ENCODE measurements around the gene SMIM3. TPM values are rescaled to one million over a fixed set of nuclear protein-coding genes. Genes with fewer than 3 reads are reported as not detected.

Gene SMIM3
- total RNA-seq, 1 experiment from 2014 or later = 55.2 TPM

DNA sequence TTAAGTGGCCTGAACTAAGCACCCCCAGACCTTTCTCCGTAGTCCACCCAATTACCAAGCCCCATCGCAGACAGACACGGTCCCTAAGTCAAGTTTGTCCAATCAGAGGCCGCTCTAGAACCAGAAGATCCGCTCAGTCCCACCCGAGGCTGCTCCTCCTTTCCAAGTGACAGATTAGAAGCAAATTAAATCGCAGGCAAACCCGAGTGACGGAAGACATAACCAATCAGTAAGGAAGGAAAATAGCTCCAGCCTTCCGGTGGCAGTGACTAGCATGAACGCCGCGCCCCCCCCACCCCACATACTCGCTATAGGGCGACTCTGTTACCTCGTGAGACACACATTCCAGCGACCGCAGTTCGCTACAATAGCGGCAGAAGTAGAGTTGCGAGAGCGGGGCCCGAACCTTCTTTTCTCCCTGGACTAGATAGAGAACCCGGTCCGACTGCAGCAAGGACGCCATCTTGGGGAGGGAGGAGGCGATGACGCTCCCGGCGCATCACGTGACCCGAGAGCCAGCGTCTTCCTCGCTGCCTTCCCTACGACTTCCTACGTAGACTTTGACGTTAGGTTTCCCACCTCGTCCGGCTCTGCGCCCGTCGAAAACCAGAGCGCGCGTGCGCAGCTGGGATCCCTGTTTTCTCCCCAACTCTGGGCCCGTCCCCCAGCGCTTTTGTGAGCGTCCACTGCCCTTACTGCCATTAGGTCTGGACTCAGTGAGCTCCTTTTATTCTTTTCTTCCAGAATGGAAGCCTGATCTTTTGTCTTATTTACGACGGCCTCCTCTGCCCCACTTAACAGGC lies 19.8 kb upstream of the SMIM3 start, which contains the start of gene DCTN4:
Gene DCTN4 (minus strand): TSS at position 487 of the 803 bp plus-strand sequence. CDS start 24 bp downstream, at position 463.
- DNase-seq (ENCODE audit: low read depth, low spot score) (peak; percentile 98), ATAC-seq (peak; percentile 97)
- Histone ChIP-seq H3K27me3 (ENCODE audit: control insufficient read depth, insufficient read depth, low read length) (no peaks in the 10 kb centered on the region), H3K4me3 (ENCODE audit: low read depth in 2 of 2, low read length in 2 of 2) (peak within 1 kb of the TSS; percentile 66 to 89), H3K9me3 (ENCODE audit: control insufficient read depth, insufficient read depth, low read depth, low read length) (no peaks in the 10 kb centered on the region), H3K36me3 (ENCODE audit: control insufficient read depth, insufficient read depth, low read length) (peaks cover 22% of the 10 kb centered on the region), H3K27ac (ENCODE audit: low read length) (peak within 1 kb of the TSS; percentile 100), H3K4me1 (ENCODE audit: control insufficient read depth, insufficient read depth, low read length) (peaks cover 12% of the 10 kb centered on the region)
- BruUV-seq (replicated peaks) = no TSS peak
- TF ChIP-seq, protein P1, sequence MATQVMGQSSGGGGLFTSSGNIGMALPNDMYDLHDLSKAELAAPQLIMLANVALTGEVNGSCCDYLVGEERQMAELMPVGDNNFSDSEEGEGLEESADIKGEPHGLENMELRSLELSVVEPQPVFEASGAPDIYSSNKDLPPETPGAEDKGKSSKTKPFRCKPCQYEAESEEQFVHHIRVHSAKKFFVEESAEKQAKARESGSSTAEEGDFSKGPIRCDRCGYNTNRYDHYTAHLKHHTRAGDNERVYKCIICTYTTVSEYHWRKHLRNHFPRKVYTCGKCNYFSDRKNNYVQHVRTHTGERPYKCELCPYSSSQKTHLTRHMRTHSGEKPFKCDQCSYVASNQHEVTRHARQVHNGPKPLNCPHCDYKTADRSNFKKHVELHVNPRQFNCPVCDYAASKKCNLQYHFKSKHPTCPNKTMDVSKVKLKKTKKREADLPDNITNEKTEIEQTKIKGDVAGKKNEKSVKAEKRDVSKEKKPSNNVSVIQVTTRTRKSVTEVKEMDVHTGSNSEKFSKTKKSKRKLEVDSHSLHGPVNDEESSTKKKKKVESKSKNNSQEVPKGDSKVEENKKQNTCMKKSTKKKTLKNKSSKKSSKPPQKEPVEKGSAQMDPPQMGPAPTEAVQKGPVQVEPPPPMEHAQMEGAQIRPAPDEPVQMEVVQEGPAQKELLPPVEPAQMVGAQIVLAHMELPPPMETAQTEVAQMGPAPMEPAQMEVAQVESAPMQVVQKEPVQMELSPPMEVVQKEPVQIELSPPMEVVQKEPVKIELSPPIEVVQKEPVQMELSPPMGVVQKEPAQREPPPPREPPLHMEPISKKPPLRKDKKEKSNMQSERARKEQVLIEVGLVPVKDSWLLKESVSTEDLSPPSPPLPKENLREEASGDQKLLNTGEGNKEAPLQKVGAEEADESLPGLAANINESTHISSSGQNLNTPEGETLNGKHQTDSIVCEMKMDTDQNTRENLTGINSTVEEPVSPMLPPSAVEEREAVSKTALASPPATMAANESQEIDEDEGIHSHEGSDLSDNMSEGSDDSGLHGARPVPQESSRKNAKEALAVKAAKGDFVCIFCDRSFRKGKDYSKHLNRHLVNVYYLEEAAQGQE (IDR thresholded peaks at IDR 0.05; ENCODE audit: insufficient read depth in 1 of 2, low read depth in 2 of 2, low read length in 1 of 2) = peak in 1 of 2 experiments; percentile 62; a peak in 1 of 4 replicates
- peak; percentile 94 for TF ChIP-seq POLR2AphosphoS5 (IDR thresholded peaks at IDR 0.05; ENCODE audit: low read depth, low read length)
- peak; percentile 75; the same call in 1 of the 2 replicates for TF ChIP-seq SIN3A (IDR thresholded peaks at IDR 0.05; ENCODE audit: borderline replicate concordance, insufficient read depth, low read depth, low read length)
- TF ChIP-seq TCF7L2 (IDR thresholded peaks at IDR 0.05; ENCODE audit: low read depth, low read length) = no peak
- in situ Hi-C loops (cut with HindIII; ENCODE audit: low pct_unique_long_range_greater_than_20kb, low sequenced_read_pairs) (no loop called here), intact Hi-C loops (cut with micrococcal nuclease; ENCODE audit: unreplicated experiment) (no loop called here)
- ChIA-PET POLR2A (interaction anchor here (0.6 kb wide), 6 partner anchors 11 to 1414 kb away, joined by 3 to 6 read pairs (median 3); partner anchors contain the start of gene GRPEL2), CTCF (interaction anchor here (0.6 kb wide), 2 partner anchors 362 to 393 kb away, joined by 3 read pairs; no protein-coding TSS in a partner anchor)

DNA sequence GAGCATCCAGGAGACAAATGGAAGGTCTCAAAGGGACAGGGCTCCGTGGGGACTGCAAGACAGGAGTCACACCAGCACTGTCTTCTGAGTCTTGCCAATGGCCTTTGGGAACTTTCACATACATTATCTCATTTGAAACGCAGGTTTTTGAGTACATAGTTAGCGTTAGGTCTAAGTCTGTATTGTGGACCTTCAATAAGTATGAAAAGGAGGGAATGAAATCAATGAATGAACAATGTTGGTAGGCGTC lies 19.3 kb upstream of the SMIM3 start:
- H3K4me3 ChIP-seq (ENCODE audit: low read depth in 2 of 2, low read length in 2 of 2) = peak overlapping the region; percentile 66 to 89
- ChIA-PET POLR2A (no interaction called here), CTCF (no interaction called here)
- in situ Hi-C loops (cut with HindIII; ENCODE audit: low pct_unique_long_range_greater_than_20kb, low sequenced_read_pairs) = no loop called here
- no peaks in the 10 kb centered on the region for H3K9me3 ChIP-seq (ENCODE audit: control insufficient read depth, insufficient read depth, low read depth, low read length)
- H3K36me3 ChIP-seq (ENCODE audit: control insufficient read depth, insufficient read depth, low read length) = peaks cover 21% of the 10 kb centered on the region
- H3K27me3 ChIP-seq (ENCODE audit: control insufficient read depth, insufficient read depth, low read length) = no peaks in the 10 kb centered on the region
- ATAC-seq (peak; percentile 22), DNase-seq (ENCODE audit: low read depth, low spot score) (no peak)
- peaks cover 12% of the 10 kb centered on the region for H3K4me1 ChIP-seq (ENCODE audit: control insufficient read depth, insufficient read depth, low read length)
- TSS peak; percentile 84 for BruUV-seq (replicated peaks)
- H3K27ac ChIP-seq (ENCODE audit: low read length) = peak overlapping the region; percentile 100
- intact Hi-C loops (cut with micrococcal nuclease; ENCODE audit: unreplicated experiment) = no loop called here
- TF ChIP-seq TCF7L2 (IDR thresholded peaks at IDR 0.05; ENCODE audit: low read depth, low read length) (no peak), POLR2AphosphoS5 (IDR thresholded peaks at IDR 0.05; ENCODE audit: low read depth, low read length) (no peak), SIN3A (IDR thresholded peaks at IDR 0.05; ENCODE audit: borderline replicate concordance, insufficient read depth, low read depth, low read length) (no peak)
- TF ChIP-seq, protein P2, sequence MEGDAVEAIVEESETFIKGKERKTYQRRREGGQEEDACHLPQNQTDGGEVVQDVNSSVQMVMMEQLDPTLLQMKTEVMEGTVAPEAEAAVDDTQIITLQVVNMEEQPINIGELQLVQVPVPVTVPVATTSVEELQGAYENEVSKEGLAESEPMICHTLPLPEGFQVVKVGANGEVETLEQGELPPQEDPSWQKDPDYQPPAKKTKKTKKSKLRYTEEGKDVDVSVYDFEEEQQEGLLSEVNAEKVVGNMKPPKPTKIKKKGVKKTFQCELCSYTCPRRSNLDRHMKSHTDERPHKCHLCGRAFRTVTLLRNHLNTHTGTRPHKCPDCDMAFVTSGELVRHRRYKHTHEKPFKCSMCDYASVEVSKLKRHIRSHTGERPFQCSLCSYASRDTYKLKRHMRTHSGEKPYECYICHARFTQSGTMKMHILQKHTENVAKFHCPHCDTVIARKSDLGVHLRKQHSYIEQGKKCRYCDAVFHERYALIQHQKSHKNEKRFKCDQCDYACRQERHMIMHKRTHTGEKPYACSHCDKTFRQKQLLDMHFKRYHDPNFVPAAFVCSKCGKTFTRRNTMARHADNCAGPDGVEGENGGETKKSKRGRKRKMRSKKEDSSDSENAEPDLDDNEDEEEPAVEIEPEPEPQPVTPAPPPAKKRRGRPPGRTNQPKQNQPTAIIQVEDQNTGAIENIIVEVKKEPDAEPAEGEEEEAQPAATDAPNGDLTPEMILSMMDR (IDR thresholded peaks at IDR 0.05) = no peak
- TF ChIP-seq, protein P1 (IDR thresholded peaks at IDR 0.05; ENCODE audit: insufficient read depth in 1 of 2, low read depth in 2 of 2, low read length in 1 of 2) = no peak

All from Panc1 (cell line).